T47D (cell line): ENCODE results near the gene PHTF2.
A peak's percentile ranks its signal among the peaks of the same experiment; 100 is the strongest.

Experiments used
- DNase-seq, 2 experiments: peaks; one replicate each; pipeline versions ENCODE4 v3.0.0 to v3.0.0-alpha.2; 2011 to 2012; ENCODE audit warnings: low read depth in 1 of 2, low spot score in 1 of 2
- JUND ChIP-seq: IDR thresholded peaks from 2 replicates; pipeline ENCODE4 v1.6.1; 2012; ENCODE audit warnings: low read depth
- in situ Hi-C: cut with HindIII; loops from 2 replicates; pipeline ENCODE4 v1.10.0; 2016; ENCODE audit warnings: low sequenced_read_pairs, low pct_unique_long_range_greater_than_20kb

PHTF2 gene

DNA sequence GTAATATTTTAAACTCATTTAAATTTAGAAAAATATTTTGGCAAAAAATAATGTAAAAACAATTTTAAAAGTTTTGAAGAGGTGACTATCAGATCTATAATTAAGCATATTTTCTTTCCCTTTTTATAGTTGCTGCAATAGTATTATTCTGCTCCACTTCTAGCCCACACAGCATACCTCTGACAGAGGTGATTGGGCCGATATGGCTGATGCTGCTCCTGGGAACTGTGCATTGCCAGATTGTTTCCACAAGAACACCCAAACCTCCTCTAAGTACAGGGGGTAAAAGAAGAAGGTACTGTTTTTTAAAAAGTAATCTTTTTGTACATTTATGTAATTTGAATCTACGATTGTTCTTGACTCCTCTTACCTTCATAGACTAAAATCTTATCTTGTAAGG is 110.1 kb downstream of the PHTF2 start:
- in situ Hi-C loops: no loop called here
- no peak for TF ChIP-seq JUND
- DNase-seq: no peak

DNA sequence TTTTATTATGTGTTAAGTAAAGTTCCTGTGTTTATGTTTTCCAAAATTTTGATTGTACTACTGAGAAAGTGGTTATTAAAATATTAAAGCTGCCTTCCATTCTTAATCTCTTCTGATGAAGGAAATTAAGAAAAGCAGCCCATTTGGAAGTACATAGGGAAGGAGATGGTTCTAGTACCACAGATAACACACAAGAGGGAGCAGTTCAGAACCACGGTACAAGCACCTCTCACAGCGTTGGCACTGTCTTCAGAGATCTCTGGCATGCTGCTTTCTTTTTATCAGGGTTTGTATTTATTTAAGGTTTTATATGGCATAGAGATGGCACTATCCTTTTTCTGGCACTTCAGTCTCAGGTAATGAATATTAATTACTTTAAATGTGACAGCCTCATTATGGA is 111.6 kb downstream of the PHTF2 start:
- in situ Hi-C loops: no loop called here
- TF ChIP-seq JUND: no peak
- DNase-seq: no peak

DNA sequence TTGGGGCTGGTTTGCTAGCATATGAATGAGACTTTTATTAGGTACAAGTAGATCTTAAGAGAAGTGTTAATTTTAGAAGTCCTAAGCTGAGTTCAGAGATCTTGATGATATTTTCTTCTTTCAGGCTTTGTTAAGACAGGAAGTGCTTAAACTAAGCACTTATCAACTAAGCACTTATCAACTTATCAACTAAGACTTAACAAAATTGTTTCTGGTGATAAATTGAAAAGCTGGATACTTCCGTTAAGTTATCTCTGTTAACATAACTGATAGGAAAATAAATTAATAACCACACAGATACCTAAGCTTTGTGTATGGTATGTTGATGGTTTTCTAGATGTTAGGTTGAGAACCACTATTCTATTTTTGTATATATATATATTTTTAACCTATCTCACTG is 113.7 kb downstream of the PHTF2 start:
- in situ Hi-C loops: no loop called here
- no peak for DNase-seq
- TF ChIP-seq JUND: no peak

DNA sequence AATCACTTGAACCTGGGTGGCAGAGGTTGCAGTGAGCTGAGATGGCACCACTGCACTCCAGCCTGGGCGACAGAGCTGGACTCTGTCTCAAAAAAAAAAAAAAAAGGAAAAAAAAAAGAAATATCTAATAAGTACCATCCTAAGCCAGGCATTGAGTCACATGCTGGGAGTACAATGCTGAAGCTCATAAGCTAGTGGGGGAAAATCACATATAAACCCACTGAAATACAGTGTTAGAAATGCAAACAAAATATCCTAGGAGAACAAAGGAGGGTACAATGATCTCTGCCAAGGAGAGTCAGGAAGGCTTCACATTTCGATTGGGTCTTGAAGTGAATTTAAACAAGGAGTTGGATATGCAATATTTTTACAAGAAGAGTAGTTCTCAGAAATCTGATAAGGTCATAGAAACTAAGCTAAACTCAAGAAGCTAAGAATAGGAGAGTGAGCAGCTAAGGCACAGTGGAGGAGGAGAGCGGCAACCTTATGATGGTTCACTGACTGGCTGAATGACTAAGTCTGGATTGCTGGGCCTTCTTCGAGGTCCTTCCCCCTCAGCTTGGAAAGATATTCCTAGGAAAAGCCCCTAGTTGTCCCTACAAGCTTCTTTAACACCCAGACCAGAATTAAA is 115.5 kb downstream of the PHTF2 start:
- no peak for DNase-seq
- no peak for TF ChIP-seq JUND
- in situ Hi-C loops: no loop called here

DNA sequence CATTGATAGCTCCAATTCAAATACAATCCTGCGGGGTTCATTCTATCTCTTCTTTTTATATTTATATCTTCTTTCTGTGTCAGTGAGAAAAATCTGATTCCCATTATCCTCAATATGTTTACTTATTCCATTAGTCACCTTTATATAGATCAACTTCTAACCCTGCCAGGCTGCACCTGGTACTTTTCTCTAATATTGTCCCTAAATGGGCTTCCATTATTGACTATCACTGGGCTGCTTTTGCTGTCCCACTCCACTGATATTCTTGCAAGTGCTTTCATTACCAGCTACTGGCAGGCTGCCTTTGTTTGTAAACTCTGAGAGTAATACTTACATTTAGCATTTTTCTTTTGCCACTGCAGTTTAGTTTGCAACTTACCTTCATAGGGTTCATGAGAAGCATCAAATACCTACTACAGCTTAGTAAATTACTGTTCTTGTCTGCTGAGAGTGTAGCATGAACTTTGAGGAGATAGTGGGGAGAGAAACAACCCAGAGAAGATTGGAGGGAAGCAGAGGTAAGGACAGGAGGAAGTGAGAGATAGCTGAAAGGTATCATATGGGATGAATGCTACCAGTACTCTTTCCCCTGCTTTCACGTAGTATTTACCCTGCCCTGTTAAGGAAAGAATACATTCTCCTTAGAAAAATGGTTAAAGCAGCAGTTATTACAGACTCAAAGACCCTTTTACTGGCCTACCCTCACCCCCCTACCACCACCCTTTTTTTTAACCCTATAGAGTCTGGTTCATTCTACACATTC is 119.1 kb downstream of the PHTF2 start:
- in situ Hi-C loops: no loop called here
- DNase-seq: no peak
- TF ChIP-seq JUND: no peak

DNA sequence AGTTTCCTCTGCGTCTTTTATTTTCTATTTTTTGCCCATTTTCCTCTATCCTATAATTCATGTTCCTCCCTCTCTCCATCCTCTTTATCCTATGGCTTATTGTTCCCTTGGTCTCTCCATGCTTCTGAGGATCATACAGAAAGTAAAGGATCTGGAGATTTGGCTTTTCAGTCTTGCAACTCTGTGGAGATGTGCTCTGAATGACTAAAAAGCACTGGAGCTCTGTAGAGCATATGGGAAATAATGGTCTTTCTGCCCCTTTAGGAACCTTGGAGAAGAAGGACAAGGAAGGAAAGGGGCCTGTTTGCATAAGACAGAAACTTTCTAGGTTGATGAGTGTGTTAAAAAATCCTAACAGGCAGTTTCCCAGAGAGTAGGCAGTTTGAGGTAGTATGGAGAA is 120.1 kb downstream of the PHTF2 start:
- no peak for TF ChIP-seq JUND
- in situ Hi-C loops: no loop called here
- no peak for DNase-seq

DNA sequence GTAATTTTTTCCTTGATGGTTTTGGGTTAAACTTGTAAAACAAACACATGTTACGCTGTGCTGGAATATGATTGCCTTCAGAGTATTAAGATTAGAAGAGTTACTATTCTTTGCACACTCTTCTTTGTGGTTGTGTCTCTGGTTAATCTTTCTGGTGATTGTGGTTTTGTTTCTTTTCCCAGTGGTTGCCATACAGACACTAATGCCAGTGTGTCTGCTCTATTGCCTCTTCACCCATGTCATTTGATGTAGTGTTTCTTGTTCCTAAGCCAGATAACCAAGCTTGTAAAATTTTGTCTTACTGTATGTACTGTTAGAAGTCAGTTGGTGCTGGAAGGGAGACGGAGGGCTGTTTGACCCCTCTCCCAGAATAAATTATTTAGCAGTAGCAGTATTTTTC is 124.8 kb downstream of the PHTF2 start:
- TF ChIP-seq JUND: no peak
- no peak for DNase-seq
- in situ Hi-C loops: no loop called here

DNA sequence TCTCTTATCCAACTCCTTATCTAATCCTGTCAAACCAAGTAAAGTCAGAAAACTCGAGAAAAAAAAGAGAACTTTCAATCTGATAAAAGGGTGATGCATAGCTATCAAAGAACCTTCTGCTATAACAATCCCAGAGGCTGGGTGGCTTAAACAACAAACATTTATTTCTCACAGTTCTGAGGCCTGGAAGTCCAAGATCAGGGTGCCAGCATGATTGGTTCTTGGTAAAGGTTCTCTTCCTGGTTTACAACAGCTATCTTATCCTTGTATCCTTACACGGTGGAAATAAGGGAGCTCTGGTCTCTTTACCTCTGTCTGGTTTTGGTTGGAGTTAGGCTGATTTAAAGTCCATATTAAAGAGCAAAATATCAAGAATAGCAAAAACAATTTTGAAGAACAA is 131.9 kb downstream of the PHTF2 start:
- no peak for TF ChIP-seq JUND
- no peak for DNase-seq
- in situ Hi-C loops: no loop called here

DNA sequence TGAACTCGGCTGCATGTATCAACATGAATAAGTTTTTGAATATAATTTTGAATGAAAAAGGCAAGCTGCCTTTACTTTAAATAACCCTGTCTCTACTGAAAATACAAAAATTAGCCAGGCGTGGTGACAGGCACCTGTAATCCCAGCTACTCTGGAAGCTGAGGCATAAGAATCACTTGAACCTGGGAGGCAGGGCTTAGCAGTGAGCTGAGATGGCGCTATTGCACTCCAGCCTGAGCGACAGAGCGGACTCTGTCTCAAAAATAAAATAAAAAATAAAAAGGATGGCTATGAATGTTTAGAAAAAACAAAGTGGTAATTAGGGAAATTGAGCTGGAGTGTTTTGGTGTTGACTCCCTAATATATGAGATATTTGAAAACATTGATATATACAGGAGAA is 133.3 kb downstream of the PHTF2 start:
- DNase-seq: no peak
- TF ChIP-seq JUND: no peak
- in situ Hi-C loops: no loop called here

DNA sequence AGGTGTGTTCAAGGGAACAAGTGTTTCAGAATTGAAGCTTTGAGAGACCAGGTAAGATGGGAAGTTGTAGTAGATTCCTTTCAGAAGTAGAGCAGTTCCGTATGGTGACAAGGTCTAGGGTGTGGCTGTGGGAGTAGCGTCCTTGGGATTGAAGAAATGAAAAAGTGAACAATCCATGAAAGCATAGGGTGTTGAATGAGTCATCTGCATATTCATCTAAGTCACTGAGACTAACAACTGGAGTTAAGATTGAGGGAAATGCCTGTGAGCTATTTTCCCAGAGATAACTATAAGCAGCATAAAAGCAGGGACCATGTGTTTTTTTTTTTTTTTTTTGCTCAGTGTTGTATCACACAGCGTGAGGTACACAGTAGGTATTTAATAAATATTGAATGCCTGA is 134.8 kb downstream of the PHTF2 start:
- no peak for DNase-seq
- in situ Hi-C loops: no loop called here
- TF ChIP-seq JUND: no peak

DNA sequence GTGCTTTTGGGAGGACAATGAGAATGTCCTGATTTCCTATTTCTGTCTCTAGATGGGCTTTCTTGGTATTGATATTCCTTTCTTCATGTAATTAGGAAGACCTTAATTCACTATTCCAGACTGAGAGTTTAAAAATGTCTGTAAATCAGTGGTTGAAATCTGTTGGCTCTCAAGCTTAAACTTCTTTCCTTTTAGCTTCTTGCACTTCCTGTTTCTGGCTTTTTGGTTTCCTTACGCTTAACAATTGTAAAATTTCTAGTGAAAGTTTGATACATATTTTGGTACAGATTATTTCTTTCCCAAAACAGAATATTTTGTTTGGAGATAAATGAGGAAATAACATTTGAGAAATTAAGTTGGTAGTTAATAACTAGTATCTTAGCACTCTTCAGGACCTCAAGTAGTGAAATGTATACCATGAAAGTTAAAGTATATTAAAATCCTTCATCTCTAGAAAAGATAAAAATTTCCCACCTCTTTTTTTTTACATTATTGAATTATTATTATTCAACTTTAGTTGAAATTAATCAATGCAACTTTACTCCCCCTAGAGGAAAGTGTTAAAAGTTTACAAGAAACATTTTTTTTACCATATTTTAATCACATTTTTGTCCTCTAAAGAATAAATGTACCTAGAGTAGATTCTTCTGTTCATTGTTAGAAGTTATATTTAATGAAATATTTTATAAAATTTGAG is 137.2 kb downstream of the PHTF2 start:
- in situ Hi-C loops: no loop called here
- no peak for DNase-seq
- no peak for TF ChIP-seq JUND

DNA sequence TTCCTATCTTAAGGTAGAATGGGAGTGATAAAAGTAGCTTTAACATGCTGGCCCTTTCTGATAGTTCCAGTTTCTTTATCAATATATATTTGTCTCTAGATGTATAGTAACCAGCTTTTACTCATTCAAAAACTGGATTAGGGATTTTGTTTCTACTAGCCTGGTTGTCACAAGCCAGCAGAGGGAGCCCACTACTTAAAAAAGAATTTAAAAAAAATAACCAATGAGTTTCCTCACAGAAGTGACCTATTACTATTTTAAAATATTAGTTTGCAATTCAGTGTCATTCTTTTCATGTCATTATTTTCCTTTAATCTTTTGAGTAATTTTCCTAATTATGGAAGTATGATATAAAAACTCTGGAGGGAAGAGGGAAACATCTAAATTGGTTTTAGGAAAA is 142.1 kb downstream of the PHTF2 start:
- peak; percentile 30 to 65 for DNase-seq
- no peak for TF ChIP-seq JUND
- in situ Hi-C loops: no loop called here

DNA sequence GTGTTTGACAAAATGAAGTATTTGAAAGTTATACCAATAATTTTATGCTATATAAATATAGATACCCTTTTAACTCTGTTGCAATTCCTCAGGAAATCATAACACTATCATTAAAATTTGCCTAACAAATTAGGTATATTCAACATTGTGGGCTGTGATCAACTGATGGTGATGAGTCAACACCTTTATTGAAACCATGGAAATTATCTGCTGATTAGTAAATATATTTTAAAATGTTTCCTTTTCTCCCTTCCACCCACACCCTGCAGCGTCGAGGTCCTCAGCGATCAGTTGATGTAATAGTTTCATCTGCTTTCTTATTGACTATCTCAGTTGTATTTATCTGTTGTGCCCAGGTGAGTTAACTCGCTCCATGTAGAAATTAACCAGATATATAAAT is 143.9 kb downstream of the PHTF2 start:
- TF ChIP-seq JUND: no peak
- in situ Hi-C loops: no loop called here
- no peak for DNase-seq
